H9 (cell line): ENCODE results near the gene LRMDA. TPM values are rescaled to one million over a fixed set of nuclear protein-coding genes. Genes with fewer than 3 reads are reported as not detected.

Experiments used
- DNase-seq: peaks from one replicate; pipeline ENCODE4 v3.0.0-alpha.2; 2017
- H2AFZ ChIP-seq: one replicate; pipeline ENCODE4 v1.6.1; 2013; ENCODE audit warnings: mild to moderate bottlenecking, low read length, control low read depth, moderate library complexity
- H2AK5ac ChIP-seq: 2 replicates; pipeline ENCODE4 v1.6.1; 2013; ENCODE audit warnings: low read length, control low read depth, mixed read lengths; ENCODE audit not compliant: insufficient read length
- H2BK120ac ChIP-seq: one replicate; pipeline ENCODE4 v1.6.1; 2013; ENCODE audit warnings: low read depth, mild to moderate bottlenecking, low read length, control low read depth, inconsistent platforms; ENCODE audit not compliant: poor library complexity, severe bottlenecking
- H2BK12ac ChIP-seq: 2 replicates; pipeline ENCODE4 v1.6.1; 2013; ENCODE audit warnings: low read length, control low read depth, mixed read lengths, low read depth; ENCODE audit not compliant: insufficient read length
- H2BK15ac ChIP-seq: 2 replicates; pipeline ENCODE4 v1.6.1; 2013; ENCODE audit warnings: low read depth, low read length, control low read depth
- H2BK20ac ChIP-seq: one replicate; pipeline ENCODE4 v1.6.1; 2013; ENCODE audit warnings: low read depth, mild to moderate bottlenecking, low read length, control low read depth, inconsistent platforms; ENCODE audit not compliant: poor library complexity, severe bottlenecking
- H2BK5ac ChIP-seq: 2 replicates; pipeline ENCODE4 v1.6.1; 2013; ENCODE audit warnings: low read length, control low read depth, mixed read lengths; ENCODE audit not compliant: insufficient read length
- H3K14ac ChIP-seq: 2 replicates; pipeline ENCODE4 v1.6.1; 2013; ENCODE audit warnings: low read length, control low read depth; ENCODE audit not compliant: insufficient read depth
- H3K18ac ChIP-seq: 2 replicates; pipeline ENCODE4 v1.6.1; 2013; ENCODE audit warnings: low read depth, mild to moderate bottlenecking, mixed read lengths, low read length, control low read depth; ENCODE audit not compliant: insufficient read length
- H3K23ac ChIP-seq: 2 replicates; pipeline ENCODE4 v1.6.1; 2013; ENCODE audit warnings: low read length, control low read depth, mixed read lengths, low read depth; ENCODE audit not compliant: insufficient read length
- H3K23me2 ChIP-seq: 2 replicates; pipeline ENCODE4 v1.6.1; 2013; ENCODE audit warnings: low read depth, mild to moderate bottlenecking, mixed read lengths, low read length, control low read depth; ENCODE audit not compliant: insufficient read length, poor library complexity, severe bottlenecking
- H3K27ac ChIP-seq: 2 replicates; pipeline ENCODE4 v1.5.1; 2013; ENCODE audit warnings: low read length, control low read depth, mixed read lengths, low read depth; ENCODE audit not compliant: insufficient read length
- H3K27me3 ChIP-seq: 2 replicates; pipeline ENCODE4 v1.6.1; 2013; ENCODE audit warnings: low read length, control low read depth, inconsistent platforms; ENCODE audit not compliant: insufficient read depth
- H3K4ac ChIP-seq: 2 replicates; pipeline ENCODE4 v1.6.1; 2013; ENCODE audit warnings: low read depth, mild to moderate bottlenecking, control low read depth, inconsistent platforms, low read length, moderate library complexity
- H3K4me1 ChIP-seq: 2 replicates; pipeline ENCODE4 v1.6.1; 2013; ENCODE audit warnings: low read length, control low read depth, inconsistent platforms; ENCODE audit not compliant: insufficient read depth
- H3K4me2 ChIP-seq: 2 replicates; pipeline ENCODE4 v1.6.1; 2013; ENCODE audit warnings: low read length, control low read depth, mixed read lengths; ENCODE audit not compliant: insufficient read length, insufficient read depth
- H3K56ac ChIP-seq: 2 replicates; pipeline ENCODE4 v1.6.1; 2013; ENCODE audit warnings: low read depth, mild to moderate bottlenecking, mixed read lengths, low read length, control low read depth; ENCODE audit not compliant: insufficient read length
- H3K79me1 ChIP-seq: 2 replicates; pipeline ENCODE4 v1.6.1; 2013; ENCODE audit warnings: low read depth, mild to moderate bottlenecking, moderate library complexity, low read length, control low read depth, inconsistent platforms; ENCODE audit not compliant: insufficient read depth, poor library complexity, severe bottlenecking
- H3K79me2 ChIP-seq: 2 replicates; pipeline ENCODE4 v1.6.1; 2013; ENCODE audit warnings: low read length, control low read depth, inconsistent platforms; ENCODE audit not compliant: insufficient read depth
- H3K9ac ChIP-seq: 2 replicates; pipeline ENCODE4 v1.6.1; 2013; ENCODE audit warnings: low read length, control low read depth, mixed read lengths; ENCODE audit not compliant: insufficient read length; ENCODE audit errors: extremely low read depth
- H3K9me3 ChIP-seq: one replicate; pipeline ENCODE4 v1.6.1; 2013; ENCODE audit warnings: low read depth, low read length, inconsistent platforms; ENCODE audit not compliant: control insufficient read depth
- H3T11ph ChIP-seq: one replicate; pipeline ENCODE4 v1.6.1; 2013; ENCODE audit warnings: mild to moderate bottlenecking, low read length, control low read depth, inconsistent platforms
- H4K20me1 ChIP-seq: one replicate; pipeline ENCODE4 v1.6.1; 2013; ENCODE audit not compliant: control insufficient read depth, insufficient read length, insufficient read depth
- H4K5ac ChIP-seq: 2 replicates; pipeline ENCODE4 v1.6.1; 2013; ENCODE audit warnings: low read depth, mild to moderate bottlenecking, mixed read lengths, low read length, control low read depth; ENCODE audit not compliant: insufficient read length
- H4K8ac ChIP-seq: replicated peaks from 2 replicates; pipeline ENCODE4 v1.6.1; 2013; ENCODE audit warnings: low read length, control low read depth, mixed read lengths, low read depth; ENCODE audit not compliant: insufficient read length
- H4K91ac ChIP-seq: 2 replicates; pipeline ENCODE4 v1.6.1; 2013; ENCODE audit warnings: low read depth, mild to moderate bottlenecking, moderate library complexity, mixed read lengths, low read length, control low read depth; ENCODE audit not compliant: insufficient read length
- H3K27ac Mint-ChIP-seq, 3 experiments: 2 replicates in 2 of 3; 3 replicates in 1 of 3; pipeline ENCODE4 v1.8.0; 2020 to 2021; ENCODE audit warnings: mixed read lengths in 3 of 3, mild to moderate bottlenecking in 1 of 3, moderate library complexity in 1 of 3
- H3K27me3 Mint-ChIP-seq: 2 replicates; pipeline ENCODE4 v1.8.0; 2021; ENCODE audit warnings: low read depth, mild to moderate bottlenecking, moderate library complexity, mixed read lengths
- H3K36me3 Mint-ChIP-seq, 3 experiments: 2 replicates in 2 of 3; 3 replicates in 1 of 3; pipeline ENCODE4 v1.8.0; 2020 to 2021; ENCODE audit warnings: low read depth in 3 of 3, mixed read lengths in 3 of 3; ENCODE audit not compliant: insufficient read depth in 1 of 3
- H3K4me1 Mint-ChIP-seq, 2 experiments: 2 replicates each; pipeline ENCODE4 v1.8.0; 2020; ENCODE audit warnings: mixed read lengths in 2 of 2
- H3K4me3 Mint-ChIP-seq, 2 experiments: 2 replicates in 1 of 2; 3 replicates in 1 of 2; pipeline ENCODE4 v1.8.0; 2020 to 2021; ENCODE audit warnings: mild to moderate bottlenecking in 2 of 2, mixed read lengths in 2 of 2, moderate library complexity in 1 of 2
- H3K9me3 Mint-ChIP-seq, 2 experiments: 2 replicates in 1 of 2; 3 replicates in 1 of 2; pipeline ENCODE4 v1.8.0; 2020; ENCODE audit warnings: mild to moderate bottlenecking in 2 of 2, mixed read lengths in 2 of 2, moderate library complexity in 1 of 2
- WGBS: extraction: QIAGEN DNeasy Blood & Tissue Kit; methylation state at CpG from one replicate; pipeline ENCODE4 v1.1.7; 2013; ENCODE audit warnings: missing lambda C conversion rate, low lambda C conversion rate, mixed read lengths; ENCODE audit not compliant: insufficient read length; ENCODE audit errors: extremely low coverage; 5-methylcytosine and 5-hydroxymethylcytosine counted together
- total RNA-seq: library from RNA; stranded (reverse); gene quantifications from 2 replicates; pipeline ENCODE4 v1.2.1, GENCODE V29; 2021
- TF ChIP-seq, protein P1 (sequence below): fragments of 200-600 bp; sonication (generic); conservative IDR thresholded peaks from 3 replicates; pipeline ENCODE4 v1.8.0; 2021; ENCODE audit warnings: antibody characterized with exemption, mild to moderate bottlenecking

The LRMDA gene
- total RNA-seq, 1 experiment from 2014 or later: 1.8 TPM

DNA sequence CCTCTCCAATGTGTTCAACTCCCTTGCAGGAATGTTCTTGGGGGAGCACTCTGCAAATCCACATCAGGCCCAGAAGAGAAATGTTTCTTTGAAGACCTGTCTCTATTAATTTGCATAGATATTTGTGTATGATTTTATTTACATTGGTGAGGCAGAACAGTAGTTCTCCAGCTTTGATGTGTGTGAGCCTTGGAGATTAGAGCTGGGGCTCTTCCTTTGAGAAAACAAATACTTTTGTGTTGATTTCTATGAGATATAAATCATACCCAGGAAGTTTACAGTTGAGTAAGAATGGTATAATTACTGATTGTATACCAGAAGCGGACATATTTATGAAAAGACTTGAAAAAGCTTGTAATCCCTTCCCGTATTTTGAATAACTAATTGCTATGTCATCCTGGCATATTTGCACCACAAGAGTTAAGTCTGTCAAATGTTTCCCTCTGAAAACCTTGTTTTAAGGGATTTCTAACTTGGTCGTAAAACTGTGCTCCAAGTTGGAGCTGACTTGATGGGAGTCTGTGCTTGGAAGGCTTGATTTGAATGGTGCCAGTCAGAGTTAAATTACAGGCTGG, 468.5 kb downstream of the LRMDA start:
- Histone ChIP-seq H3K4me1 (no peaks in the 10 kb centered on the region), H4K5ac (no peak overlapping the region), H2BK5ac (no peak overlapping the region), H3K27ac (no peak overlapping the region), H3K79me1 (no peaks in the 10 kb centered on the region), H2BK12ac (no peak overlapping the region), H2BK15ac (no peak overlapping the region), H3K23me2 (no peaks in the 10 kb centered on the region), H3K18ac (no peak overlapping the region), H2BK120ac (no peak overlapping the region), H3K14ac (no peak overlapping the region), H4K20me1 (no peaks in the 10 kb centered on the region), H3K23ac (no peak overlapping the region), H4K8ac (no peak overlapping the region), H3K56ac (no peak overlapping the region), H3K27me3 (no peaks in the 10 kb centered on the region), H3K79me2 (no peaks in the 10 kb centered on the region), H3K4me2 (no peak overlapping the region), H3K4ac (no peak overlapping the region), H3K9me3 (no peaks in the 10 kb centered on the region), H2BK20ac (no peak overlapping the region), H3T11ph (no peak overlapping the region), H4K91ac (no peak overlapping the region), H2AFZ (no peak overlapping the region), H2AK5ac (no peak overlapping the region), H3K9ac (no peak overlapping the region)
- Mint-ChIP-seq H3K27me3 (peaks cover 2% of the 10 kb centered on the region; the same call in 1 of the 2 replicates), H3K36me3 (no peaks in the 10 kb centered on the region), H3K27ac (no peak overlapping the region), H3K9me3 (no peaks in the 10 kb centered on the region), H3K4me3 (no peak overlapping the region), H3K4me1 (0 out of 4 replicates have a peak, but pooled peaks cover 0 to 3% of the 10 kb centered on the region in 2 experiments)
- TF ChIP-seq, protein P1, sequence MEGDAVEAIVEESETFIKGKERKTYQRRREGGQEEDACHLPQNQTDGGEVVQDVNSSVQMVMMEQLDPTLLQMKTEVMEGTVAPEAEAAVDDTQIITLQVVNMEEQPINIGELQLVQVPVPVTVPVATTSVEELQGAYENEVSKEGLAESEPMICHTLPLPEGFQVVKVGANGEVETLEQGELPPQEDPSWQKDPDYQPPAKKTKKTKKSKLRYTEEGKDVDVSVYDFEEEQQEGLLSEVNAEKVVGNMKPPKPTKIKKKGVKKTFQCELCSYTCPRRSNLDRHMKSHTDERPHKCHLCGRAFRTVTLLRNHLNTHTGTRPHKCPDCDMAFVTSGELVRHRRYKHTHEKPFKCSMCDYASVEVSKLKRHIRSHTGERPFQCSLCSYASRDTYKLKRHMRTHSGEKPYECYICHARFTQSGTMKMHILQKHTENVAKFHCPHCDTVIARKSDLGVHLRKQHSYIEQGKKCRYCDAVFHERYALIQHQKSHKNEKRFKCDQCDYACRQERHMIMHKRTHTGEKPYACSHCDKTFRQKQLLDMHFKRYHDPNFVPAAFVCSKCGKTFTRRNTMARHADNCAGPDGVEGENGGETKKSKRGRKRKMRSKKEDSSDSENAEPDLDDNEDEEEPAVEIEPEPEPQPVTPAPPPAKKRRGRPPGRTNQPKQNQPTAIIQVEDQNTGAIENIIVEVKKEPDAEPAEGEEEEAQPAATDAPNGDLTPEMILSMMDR: no peak
- WGBS: no CpG with 5 or more reads among the region's 3 CpGs
- DNase-seq: no peak
